GM13977 (cell line): ENCODE measurements around the gene MRPL58.

Experiments used
- DNase-seq: peaks from one replicate; pipeline ENCODE4 v3.0.0; 2012; ENCODE audit warnings: low spot score
- in situ Hi-C: fragments of 300-500 bp; cut with MboI; formaldehyde crosslinking; loops from one replicate; pipeline ENCODE4 v1.12.0; 2022; ENCODE audit warnings: low sequenced_read_pairs, low pct_unique_long_range_greater_than_20kb, mixed read lengths, inconsistent platforms; ENCODE audit not compliant: unreplicated experiment
- TF ChIP-seq, protein P1 (sequence below): IDR thresholded peaks from 2 replicates; pipeline ENCODE4 v1.5.1; 2012; ENCODE audit warnings: mild to moderate bottlenecking, control low read depth; ENCODE audit not compliant: insufficient read depth; ENCODE audit errors: extremely low read depth, missing control alignments

The MRPL58 gene

GRCh38 chr17:74998783-74999182, 13.7 kb upstream of the MRPL58 start:
- TF ChIP-seq, protein P1, sequence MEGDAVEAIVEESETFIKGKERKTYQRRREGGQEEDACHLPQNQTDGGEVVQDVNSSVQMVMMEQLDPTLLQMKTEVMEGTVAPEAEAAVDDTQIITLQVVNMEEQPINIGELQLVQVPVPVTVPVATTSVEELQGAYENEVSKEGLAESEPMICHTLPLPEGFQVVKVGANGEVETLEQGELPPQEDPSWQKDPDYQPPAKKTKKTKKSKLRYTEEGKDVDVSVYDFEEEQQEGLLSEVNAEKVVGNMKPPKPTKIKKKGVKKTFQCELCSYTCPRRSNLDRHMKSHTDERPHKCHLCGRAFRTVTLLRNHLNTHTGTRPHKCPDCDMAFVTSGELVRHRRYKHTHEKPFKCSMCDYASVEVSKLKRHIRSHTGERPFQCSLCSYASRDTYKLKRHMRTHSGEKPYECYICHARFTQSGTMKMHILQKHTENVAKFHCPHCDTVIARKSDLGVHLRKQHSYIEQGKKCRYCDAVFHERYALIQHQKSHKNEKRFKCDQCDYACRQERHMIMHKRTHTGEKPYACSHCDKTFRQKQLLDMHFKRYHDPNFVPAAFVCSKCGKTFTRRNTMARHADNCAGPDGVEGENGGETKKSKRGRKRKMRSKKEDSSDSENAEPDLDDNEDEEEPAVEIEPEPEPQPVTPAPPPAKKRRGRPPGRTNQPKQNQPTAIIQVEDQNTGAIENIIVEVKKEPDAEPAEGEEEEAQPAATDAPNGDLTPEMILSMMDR: no peak
- no peak for DNase-seq
- in situ Hi-C loops: no loop called here

GRCh38 chr17:74999523-74999922, 12.9 kb upstream of the MRPL58 start:
- no peak for DNase-seq
- TF ChIP-seq, protein P1: no peak
- in situ Hi-C loops: no loop called here

GRCh38 chr17:75001915-75002843, 10.3 kb upstream of the MRPL58 start:
- DNase-seq: peak; percentile 11
- TF ChIP-seq, protein P1: no peak
- in situ Hi-C loops: no loop called here

DNA sequence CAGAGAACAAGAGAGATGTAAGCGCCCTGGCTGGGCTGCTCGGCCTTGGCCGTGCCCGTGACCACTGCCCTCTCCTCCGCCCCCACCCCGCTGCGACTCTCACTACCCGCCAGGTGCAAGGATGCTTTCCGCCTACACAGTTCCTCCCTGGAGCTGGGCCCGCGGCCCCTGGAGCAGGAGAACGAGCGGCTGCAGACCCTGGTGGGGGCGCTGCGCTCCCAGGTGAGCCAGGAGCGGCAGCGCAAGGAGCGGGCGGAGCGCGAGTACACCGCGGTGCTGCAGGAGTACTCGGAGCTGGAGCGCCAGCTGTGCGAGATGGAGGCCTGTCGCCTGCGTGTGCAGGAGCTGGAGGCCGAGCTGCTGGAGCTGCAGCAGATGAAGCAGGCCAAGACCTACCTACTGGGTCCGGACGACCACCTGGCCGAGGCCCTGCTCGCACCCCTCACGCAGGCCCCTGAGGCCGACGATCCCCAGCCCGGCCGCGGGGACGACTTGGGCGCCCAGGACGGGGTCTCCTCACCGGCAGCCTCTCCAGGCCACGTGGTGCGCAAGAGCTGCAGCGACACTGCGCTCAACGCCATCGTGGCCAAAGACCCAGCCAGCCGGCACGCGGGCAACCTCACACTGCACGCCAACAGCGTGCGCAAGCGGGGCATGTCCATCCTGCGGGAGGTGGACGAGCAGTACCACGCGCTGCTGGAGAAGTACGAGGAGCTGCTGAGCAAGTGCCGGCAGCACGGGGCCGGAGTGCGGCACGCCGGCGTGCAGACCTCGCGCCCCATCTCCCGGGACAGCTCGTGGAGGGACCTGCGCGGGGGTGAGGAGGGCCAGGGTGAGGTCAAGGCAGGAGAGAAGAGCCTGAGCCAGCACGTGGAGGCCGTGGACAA, 9.2 kb upstream of the MRPL58 start:
- in situ Hi-C loops: no loop called here
- TF ChIP-seq, protein P1: no peak
- DNase-seq: peak; percentile 13

DNA sequence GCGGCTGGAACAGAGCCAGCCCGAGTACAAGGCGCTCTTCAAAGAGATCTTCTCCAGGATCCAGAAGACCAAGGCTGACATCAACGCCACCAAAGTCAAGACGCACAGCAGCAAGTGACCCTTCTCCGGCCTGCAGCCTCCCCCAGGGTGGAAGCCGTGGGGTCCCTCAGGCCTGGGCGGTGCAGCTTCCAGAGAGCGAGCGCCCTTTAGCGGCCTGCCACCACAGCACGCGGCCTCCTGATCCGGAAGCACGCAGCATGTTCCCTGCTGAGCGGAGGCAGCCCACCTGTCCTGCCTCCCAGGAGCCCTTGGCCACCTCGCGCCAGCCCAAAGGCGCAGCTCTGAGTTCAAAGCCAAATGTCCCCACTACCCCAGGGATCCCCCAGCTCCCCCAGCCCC, 8.5 kb upstream of the MRPL58 start:
- TF ChIP-seq, protein P1: no peak
- in situ Hi-C loops: no loop called here
- no peak for DNase-seq

DNA sequence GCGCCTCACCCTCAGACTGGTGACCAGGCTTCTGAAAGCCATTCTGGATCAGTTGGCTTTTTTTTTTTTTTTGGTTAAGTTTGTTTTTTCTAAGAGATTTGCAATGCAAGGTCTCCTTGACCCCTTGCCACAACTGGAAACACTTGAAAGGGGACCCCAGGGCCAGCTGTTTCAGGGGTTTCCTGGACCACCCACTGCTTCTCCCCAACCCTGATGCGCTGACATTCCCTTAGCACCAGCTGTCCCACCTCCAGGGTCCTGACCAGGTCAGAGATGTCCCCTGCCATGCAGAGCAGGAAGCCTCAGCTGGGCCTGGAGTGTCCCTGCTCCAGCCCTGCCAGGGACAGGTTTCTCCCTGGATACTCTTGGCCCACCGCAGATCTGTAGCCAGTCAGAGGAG, 8.1 kb upstream of the MRPL58 start:
- no peak for DNase-seq
- TF ChIP-seq, protein P1: no peak
- in situ Hi-C loops: no loop called here
